IMR-90 (cell line): Measurements from ENCODE around the gene BCAS4. TPM values are rescaled to one million over a fixed set of nuclear protein-coding genes. Genes with fewer than 3 reads are reported as not detected.

Experiments used
- ATAC-seq: fragments of 200-7000 bp; cut with Tn5 transposase; 2 replicates; pipeline ENCODE4 v1.9.1; 2020; ENCODE audit warnings: low read depth, mild to moderate bottlenecking, moderate library complexity
- BruUV-seq: library from RNA; stranded (reverse); fragments of 400-500 nt; replicated peaks from 2 replicates; lab custom pipeline; 2021; lab: Mats Ljungman, UMichigan
- CTCF ChIA-PET: fragments of 300-600 bp; formaldehyde crosslinking; extraction: SDS; loops from one replicate; lab custom pipeline; 2021; ENCODE audit warnings: antibody characterized with exemption; lab: Yijun Ruan, JAX
- POLR2A ChIA-PET: fragments of 300-600 bp; sonication (Branson Sonifier 250); formaldehyde crosslinking; loops from one replicate; lab custom pipeline; 2022; ENCODE audit warnings: antibody characterized with exemption; ENCODE audit not compliant: unreplicated experiment; lab: Charles Lee
- DNase-seq: peaks from one replicate; pipeline ENCODE4 v3.0.0; 2013
- H2AFZ ChIP-seq: replicated peaks from 2 replicates; pipeline ENCODE3; 2013; ENCODE audit warnings: low read length, mild to moderate bottlenecking; ENCODE audit not compliant: poor library complexity
- H2AK5ac ChIP-seq: 2 replicates; pipeline ENCODE4 v1.6.1; 2013; ENCODE audit warnings: low read depth, low read length, inconsistent platforms
- H2AK9ac ChIP-seq: replicated peaks from 2 replicates; pipeline ENCODE3; 2013; ENCODE audit warnings: mild to moderate bottlenecking, low read depth, low read length, moderate library complexity; ENCODE audit not compliant: poor library complexity
- H2BK120ac ChIP-seq: 2 replicates; pipeline ENCODE4 v1.6.1; 2013; ENCODE audit warnings: low read depth, low read length, inconsistent platforms
- H2BK15ac ChIP-seq: 3 replicates; pipeline ENCODE4 v1.6.1; 2013; ENCODE audit warnings: low read depth, low read length, inconsistent platforms
- H2BK20ac ChIP-seq: 2 replicates; pipeline ENCODE4 v1.6.1; 2013; ENCODE audit warnings: low read depth, mild to moderate bottlenecking, inconsistent platforms, low read length, moderate library complexity
- H2BK5ac ChIP-seq: 2 replicates; pipeline ENCODE4 v1.6.1; 2013; ENCODE audit warnings: mild to moderate bottlenecking, low read depth, low read length, inconsistent platforms; ENCODE audit not compliant: poor library complexity, severe bottlenecking
- H3K14ac ChIP-seq: replicated peaks from 2 replicates; pipeline ENCODE4 v1.6.1; 2013; ENCODE audit warnings: low read depth, low read length, inconsistent platforms
- H3K18ac ChIP-seq: 2 replicates; pipeline ENCODE4 v1.6.1; 2013; ENCODE audit warnings: low read depth, low read length, control low read depth
- H3K23ac ChIP-seq: 2 replicates; pipeline ENCODE4 v1.6.1; 2013; ENCODE audit warnings: low read depth, low read length, inconsistent platforms
- H3K27ac ChIP-seq: 2 replicates; pipeline ENCODE4 v1.5.1; 2013; ENCODE audit warnings: mild to moderate bottlenecking, control low read depth, low read length; ENCODE audit not compliant: insufficient read depth
- H3K27me3 ChIP-seq: 2 replicates; pipeline ENCODE4 v1.6.1; 2013; ENCODE audit warnings: low read length; ENCODE audit not compliant: control insufficient read depth, insufficient read depth
- H3K36me3 ChIP-seq: 2 replicates; pipeline ENCODE4 v1.6.1; 2013; ENCODE audit warnings: low read length, mixed read lengths; ENCODE audit not compliant: control insufficient read depth, insufficient read depth
- H3K4ac ChIP-seq: 2 replicates; pipeline ENCODE4 v1.6.1; 2013; ENCODE audit warnings: low read depth, low read length, inconsistent platforms
- H3K4me1 ChIP-seq: 2 replicates; pipeline ENCODE4 v1.6.1; 2013; ENCODE audit warnings: low read length, mixed read lengths; ENCODE audit not compliant: control insufficient read depth, insufficient read depth
- H3K4me2 ChIP-seq: 2 replicates; pipeline ENCODE4 v1.6.1; 2013; ENCODE audit warnings: low read depth, mild to moderate bottlenecking, control low read depth, low read length, moderate library complexity
- H3K4me3 ChIP-seq: 2 replicates; pipeline ENCODE4 v1.5.1; 2013; ENCODE audit warnings: low read depth, mild to moderate bottlenecking, control low read depth, low read length, moderate library complexity; ENCODE audit not compliant: insufficient read depth
- H3K56ac ChIP-seq: 2 replicates; pipeline ENCODE4 v1.6.1; 2013; ENCODE audit warnings: low read length, inconsistent platforms; ENCODE audit not compliant: insufficient read depth; ENCODE audit errors: extremely low read depth
- H3K79me1 ChIP-seq, 2 experiments: 2 replicates each; pipeline ENCODE4 v1.6.1; 2013; ENCODE audit warnings: low read length in 2 of 2, inconsistent platforms in 1 of 2, low read depth in 1 of 2
- H3K9ac ChIP-seq: 2 replicates; pipeline ENCODE4 v1.6.1; 2013; ENCODE audit warnings: low read depth, low read length, control low read depth
- H3K9me1 ChIP-seq: 2 replicates; pipeline ENCODE4 v1.6.1; 2013; ENCODE audit warnings: low read length, inconsistent platforms; ENCODE audit not compliant: insufficient read depth
- H3K9me3 ChIP-seq: 2 replicates; pipeline ENCODE4 v1.6.1; 2013; ENCODE audit warnings: low read length; ENCODE audit not compliant: control insufficient read depth, insufficient read depth
- H4K20me1 ChIP-seq: 2 replicates; pipeline ENCODE4 v1.6.1; 2013; ENCODE audit warnings: low read length, inconsistent platforms; ENCODE audit not compliant: insufficient read depth
- H4K5ac ChIP-seq: 2 replicates; pipeline ENCODE4 v1.6.1; 2013; ENCODE audit warnings: mild to moderate bottlenecking, low read depth, low read length, control low read depth
- H4K8ac ChIP-seq, 2 experiments: 2 replicates each; pipeline ENCODE4 v1.6.1; 2013; ENCODE audit warnings: low read depth in 2 of 2, low read length in 2 of 2, control low read depth in 1 of 2, inconsistent platforms in 1 of 2
- H4K91ac ChIP-seq: 2 replicates; pipeline ENCODE4 v1.6.1; 2013; ENCODE audit warnings: low read depth, low read length, inconsistent platforms; ENCODE audit not compliant: insufficient read depth
- CHD1 ChIP-seq: IDR thresholded peaks from 2 replicates; pipeline ENCODE4 v1.6.1; 2012; ENCODE audit warnings: low read depth, low read length, improper control_type of control experiment
- CTCF ChIP-seq: conservative IDR thresholded peaks from 2 replicates; pipeline ENCODE4 v1.5.1; 2012; ENCODE audit warnings: mild to moderate bottlenecking, low read depth, low read length, improper control_type of control experiment
- FOS ChIP-seq: fragments of 150-350 bp; IDR thresholded peaks from 2 replicates; pipeline ENCODE4 v1.6.1; 2016; ENCODE audit warnings: low read depth, low read length
- MAZ ChIP-seq: IDR thresholded peaks from 2 replicates; pipeline ENCODE4 v1.6.1; 2012; ENCODE audit warnings: low read depth, mild to moderate bottlenecking, low read length, improper control_type of control experiment, moderate library complexity, borderline replicate concordance
- MXI1 ChIP-seq: IDR thresholded peaks from 2 replicates; pipeline ENCODE4 v1.6.1; 2012; ENCODE audit warnings: low read depth, mild to moderate bottlenecking, low read length, moderate library complexity, borderline replicate concordance
- NFE2L2 ChIP-seq: fragments of 150-350 bp; IDR thresholded peaks from 2 replicates; pipeline ENCODE4 v1.6.1; 2016; ENCODE audit warnings: low read depth, mild to moderate bottlenecking, low read length
- RCOR1 ChIP-seq: IDR thresholded peaks from 2 replicates; pipeline ENCODE4 v1.6.1; 2012; ENCODE audit warnings: mild to moderate bottlenecking, low read length, improper control_type of control experiment; ENCODE audit not compliant: insufficient replicate concordance
- RFX5 ChIP-seq: IDR thresholded peaks from 2 replicates; pipeline ENCODE4 v1.8.0; 2012; ENCODE audit warnings: low read depth, mild to moderate bottlenecking, low read length, moderate library complexity
- WGBS, 2 experiments: methylation state at CpG; one replicate each; pipeline versions ENCODE4 v1.1.5 to v1.1.7; 2013; ENCODE audit warnings: missing lambda C conversion rate in 2 of 2; ENCODE audit not compliant: insufficient read length in 1 of 2; ENCODE audit errors: extremely low coverage in 2 of 2; 5-methylcytosine and 5-hydroxymethylcytosine counted together
- dilution Hi-C: fragments of 300-500 bp; cut with HindIII; formaldehyde crosslinking; loops from one replicate; pipeline ENCODE4 v1.14.3; 2018; ENCODE audit warnings: low sequenced_read_pairs; ENCODE audit not compliant: unreplicated experiment
- in situ Hi-C: fragments of 300-500 bp; cut with MboI; formaldehyde crosslinking; loops from 3 replicates; pipeline ENCODE4 v1.14.3; 2019; ENCODE audit warnings: low sequenced_read_pairs, inconsistent platforms, mixed read lengths
- intact Hi-C: fragments of 100-400 bp; cut with micrococcal nuclease; formaldehyde crosslinking; loops from 2 replicates; pipeline ENCODE4 v1.10.0; 2022
- polyA plus RNA-seq, 3 experiments: library from polyadenylated mRNA; depleted of rRNA; stranded (reverse); fragments of >200 nt; gene quantifications; 2 replicates each; pipeline ENCODE4 v1.2.3, GENCODE V29; 2012; ENCODE audit warnings: low replicate concordance in 1 of 3
- total RNA-seq: library from RNA; depleted of rRNA; stranded (reverse); fragments of >200 nt; gene quantifications from 2 replicates; pipeline ENCODE4 v1.2.3, GENCODE V29; 2012

BCAS4 gene
- total and polyA plus RNA-seq, 2 of the 4 experiments (the other 2 are of a cell fraction): 42.7 to 47.5 TPM

- Histone ChIP-seq H3K9me3 (0 out of 2 replicates have a peak, but pooled peaks cover 2% of the 10 kb centered on the region), H2AFZ (peak overlapping the region; percentile 33), H3K27me3 (no peaks in the 10 kb centered on the region), H3K14ac (no peak overlapping the region), H4K20me1 (peaks cover 26% of the 10 kb centered on the region), H3K56ac (no peak overlapping the region), H3K79me1 (peaks cover 19 to 48% of the 10 kb centered on the region in 2 experiments; a peak in 3 of 4 replicates), H3K9ac (no peak overlapping the region), H2BK20ac (no peak overlapping the region), H2BK5ac (no peak overlapping the region), H3K4ac (no peak overlapping the region), H3K4me1 (no peaks in the 10 kb centered on the region), H2BK120ac (no peak overlapping the region), H3K18ac (no peak overlapping the region), H4K8ac (no peak overlapping the region), H2AK9ac (no peak overlapping the region), H3K27ac (no peak overlapping the region), H3K36me3 (peaks cover 11% of the 10 kb centered on the region), H3K9me1 (peaks cover 20% of the 10 kb centered on the region), H2AK5ac (no peak overlapping the region), H3K23ac (no peak overlapping the region), H4K5ac (no peak overlapping the region), H4K91ac (no peak overlapping the region), H2BK15ac (no peak overlapping the region), H3K4me2 (no peak overlapping the region), H3K4me3 (no peak overlapping the region)
- POLR2A ChIA-PET: no interaction called here
- DNase-seq (no peak), ATAC-seq (no peak)
- intact Hi-C loops: no loop called here
- CTCF ChIA-PET: interaction anchor here (0.6 kb wide), 1 partner anchor 91 kb away, joined by 3 read pairs; the partner anchor contains the start of gene BCAS4
- WGBS, 2 experiments: 100% methylated on average over 1 of the region's 5 CpGs; no CpG with 5 or more reads in 1 of the 2 experiments
- TF ChIP-seq RCOR1: no peak
- no peak for TF ChIP-seq NFE2L2
- TF ChIP-seq MXI1: no peak
- no peak for TF ChIP-seq FOS
- TF ChIP-seq CTCF: no peak
- no peak for TF ChIP-seq RFX5
- no peak for TF ChIP-seq MAZ
- no peak for TF ChIP-seq CHD1
- dilution Hi-C loops: no loop called here
- in situ Hi-C loops: no loop called here
- no TSS peak for BruUV-seq
Observed at GRCh38 chr20:50885781-50886180, 90.9 kb downstream of the BCAS4 start.
